ENCODE measurements around the gene SLC27A3. TPM values are rescaled to one million over a fixed set of nuclear protein-coding genes. Genes with fewer than 3 reads are reported as not detected.
A peak's percentile ranks its signal among the peaks of the same experiment; 100 is the strongest.

Gene SLC27A3
- total RNA-seq, 2 experiments from 2014 or later, result 5.9 to 9.3 TPM

DNA sequence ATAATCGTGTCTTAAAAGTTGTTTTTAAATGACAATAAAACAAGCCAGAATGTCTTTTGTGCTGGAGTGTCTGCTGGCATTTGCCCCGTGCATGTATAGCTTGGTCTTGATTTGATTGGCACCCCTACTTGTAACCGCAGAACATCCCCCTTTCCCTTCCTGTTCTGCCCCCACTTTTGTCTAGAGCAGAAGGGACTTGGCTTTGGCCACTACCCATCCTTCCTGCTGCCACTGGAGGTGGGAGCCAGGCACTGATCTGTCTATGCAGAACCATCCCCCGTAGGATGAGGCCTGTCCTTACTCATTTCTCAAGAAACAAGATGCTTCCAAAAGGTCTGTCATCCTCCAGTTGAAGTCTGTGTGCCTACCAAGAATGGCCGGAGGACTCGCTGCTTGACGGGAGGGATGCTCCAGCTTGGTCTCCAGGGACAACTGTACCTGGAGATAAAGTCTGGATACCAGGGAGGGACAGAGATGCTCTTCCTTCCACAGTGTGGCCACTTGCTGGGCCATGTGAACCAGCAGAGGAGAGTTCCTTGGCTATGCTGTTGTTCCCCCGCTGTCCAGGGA lies 1.1 kb upstream of the SLC27A3 start:
- ChIA-PET POLR2A (no interaction called here), CTCF (interaction anchor here (0.7 to 1.1 kb wide), 2 partner anchors 102 to 230 kb away, joined by 3 to 6 read pairs; no protein-coding TSS in a partner anchor)
- DNase-seq, result no peak
- peaks cover 13% of the 10 kb centered on the region for H3K36me3 Mint-ChIP-seq (ENCODE audit: low read depth)
- no peak overlapping the region for H3K27ac Mint-ChIP-seq
- H3K4me3 Mint-ChIP-seq, result no peak overlapping the region
- intact Hi-C loops (cut with DNase I, micrococcal nuclease), result loop anchor here in 1 of 2 experiments (10.0 kb wide), 1 partner anchor 99 kb away; the partner anchor contains the start of genes ILF2 and NPR1
- H3K27me3 Mint-ChIP-seq, result no peaks in the 10 kb centered on the region
- ATAC-seq, result no peak
- H3K4me1 Mint-ChIP-seq, result peaks cover 14% of the 10 kb centered on the region
- H3K9me3 Mint-ChIP-seq (ENCODE audit: low read depth), result no peaks in the 10 kb centered on the region

DNA sequence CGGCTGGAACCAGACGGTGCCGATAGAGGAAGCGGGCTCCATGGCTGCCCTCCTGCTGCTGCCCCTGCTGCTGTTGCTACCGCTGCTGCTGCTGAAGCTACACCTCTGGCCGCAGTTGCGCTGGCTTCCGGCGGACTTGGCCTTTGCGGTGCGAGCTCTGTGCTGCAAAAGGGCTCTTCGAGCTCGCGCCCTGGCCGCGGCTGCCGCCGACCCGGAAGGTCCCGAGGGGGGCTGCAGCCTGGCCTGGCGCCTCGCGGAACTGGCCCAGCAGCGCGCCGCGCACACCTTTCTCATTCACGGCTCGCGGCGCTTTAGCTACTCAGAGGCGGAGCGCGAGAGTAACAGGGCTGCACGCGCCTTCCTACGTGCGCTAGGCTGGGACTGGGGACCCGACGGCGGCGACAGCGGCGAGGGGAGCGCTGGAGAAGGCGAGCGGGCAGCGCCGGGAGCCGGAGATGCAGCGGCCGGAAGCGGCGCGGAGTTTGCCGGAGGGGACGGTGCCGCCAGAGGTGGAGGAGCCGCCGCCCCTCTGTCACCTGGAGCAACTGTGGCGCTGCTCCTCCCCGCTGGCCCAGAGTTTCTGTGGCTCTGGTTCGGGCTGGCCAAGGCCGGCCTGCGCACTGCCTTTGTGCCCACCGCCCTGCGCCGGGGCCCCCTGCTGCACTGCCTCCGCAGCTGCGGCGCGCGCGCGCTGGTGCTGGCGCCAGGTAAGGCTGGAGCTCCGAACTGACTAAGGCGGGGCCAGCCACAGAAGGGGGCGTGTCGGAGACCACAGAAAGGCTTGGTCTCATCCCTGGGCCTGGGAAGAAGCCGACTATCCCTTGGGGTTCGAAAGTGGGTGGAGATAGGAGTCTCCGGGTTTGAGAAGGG lies 486 bp downstream of the SLC27A3 start:
- no peaks in the 10 kb centered on the region for H3K9me3 Mint-ChIP-seq (ENCODE audit: low read depth)
- ChIA-PET POLR2A (interaction anchor here (0.6 to 1.6 kb wide), 3 partner anchors 9 to 215 kb away, joined by 3 to 13 read pairs (median 3); partner anchors contain the start of gene JTB), CTCF (interaction anchor here (0.9 to 1.6 kb wide), 6 partner anchors 25 to 240 kb away, joined by 4 to 7 read pairs (median 5); partner anchors contain the start of genes JTB and S100A6)
- intact Hi-C loops (cut with DNase I, micrococcal nuclease), result loop anchor here in 1 of 2 experiments (10.0 kb wide), 1 partner anchor 101 kb away; the partner anchor contains the start of genes ILF2 and NPR1
- ATAC-seq (peak; percentile 73), DNase-seq (peak; percentile 76)
- no peak overlapping the region for H3K27ac Mint-ChIP-seq
- H3K27me3 Mint-ChIP-seq, result no peaks in the 10 kb centered on the region
- peaks cover 14% of the 10 kb centered on the region for H3K4me1 Mint-ChIP-seq
- peaks cover 13% of the 10 kb centered on the region for H3K36me3 Mint-ChIP-seq (ENCODE audit: low read depth)
- H3K4me3 Mint-ChIP-seq, result peak overlapping the region; percentile 69

DNA sequence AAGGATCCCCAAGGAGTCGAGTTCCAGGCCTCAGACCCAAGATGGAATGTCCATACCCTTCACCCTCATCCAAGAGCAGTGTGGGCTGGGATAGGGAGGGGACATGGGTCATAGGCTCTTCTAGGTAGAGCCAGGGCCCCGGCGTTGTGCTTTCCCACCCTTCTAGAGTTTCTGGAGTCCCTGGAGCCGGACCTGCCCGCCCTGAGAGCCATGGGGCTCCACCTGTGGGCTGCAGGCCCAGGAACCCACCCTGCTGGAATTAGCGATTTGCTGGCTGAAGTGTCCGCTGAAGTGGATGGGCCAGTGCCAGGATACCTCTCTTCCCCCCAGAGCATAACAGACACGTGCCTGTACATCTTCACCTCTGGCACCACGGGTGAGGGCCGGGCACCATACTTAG lies 1.1 kb downstream of the SLC27A3 start:
- Mint-ChIP-seq H3K36me3 (ENCODE audit: low read depth) (peaks cover 11% of the 10 kb centered on the region), H3K4me3 (peak overlapping the region; percentile 69), H3K4me1 (peaks cover 14% of the 10 kb centered on the region), H3K27ac (no peak overlapping the region), H3K9me3 (ENCODE audit: low read depth) (no peaks in the 10 kb centered on the region), H3K27me3 (no peaks in the 10 kb centered on the region)
- ChIA-PET POLR2A (interaction anchor here (0.6 to 1.6 kb wide), 2 partner anchors 9 to 201 kb away, joined by 3 to 13 read pairs; partner anchors contain the start of gene JTB), CTCF (interaction anchor here (1.0 to 1.6 kb wide), 3 partner anchors 26 to 241 kb away, joined by 4 to 7 read pairs (median 6); partner anchors contain the start of gene S100A6)
- ATAC-seq (no peak), DNase-seq (no peak)
- intact Hi-C loops (cut with DNase I, micrococcal nuclease), result loop anchor here in 1 of 2 experiments (10.0 kb wide), 1 partner anchor 102 kb away; the partner anchor contains the start of genes ILF2 and NPR1

DNA sequence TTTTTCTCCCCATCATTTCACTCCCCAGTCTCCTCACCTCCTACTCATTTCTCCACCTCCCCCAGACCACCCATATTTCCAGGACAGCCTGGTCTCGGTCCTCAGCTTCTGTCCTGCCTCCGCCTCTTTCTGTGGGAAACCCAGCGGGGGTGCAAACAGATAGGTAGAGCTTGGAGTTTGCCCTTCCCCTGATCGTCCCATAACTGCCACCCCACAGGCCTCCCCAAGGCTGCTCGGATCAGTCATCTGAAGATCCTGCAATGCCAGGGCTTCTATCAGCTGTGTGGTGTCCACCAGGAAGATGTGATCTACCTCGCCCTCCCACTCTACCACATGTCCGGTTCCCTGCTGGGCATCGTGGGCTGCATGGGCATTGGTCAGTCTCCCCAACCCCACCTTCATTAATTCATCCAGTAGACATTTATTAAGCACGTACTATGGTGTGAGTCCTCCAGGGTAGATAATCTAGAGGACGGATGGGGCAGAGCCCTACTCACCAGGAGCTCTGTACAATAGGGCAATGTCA lies 1.7 kb downstream of the SLC27A3 start:
- Mint-ChIP-seq H3K36me3 (ENCODE audit: low read depth) (peaks cover 11% of the 10 kb centered on the region), H3K27ac (no peak overlapping the region), H3K4me1 (peaks cover 14% of the 10 kb centered on the region), H3K4me3 (no peak overlapping the region), H3K9me3 (ENCODE audit: low read depth) (no peaks in the 10 kb centered on the region), H3K27me3 (no peaks in the 10 kb centered on the region)
- ChIA-PET CTCF (interaction anchor here (0.6 kb wide), 1 partner anchor 56 kb away, joined by 3 read pairs; no protein-coding TSS in a partner anchor), POLR2A (no interaction called here)
- ATAC-seq, result no peak
- intact Hi-C loops (cut with DNase I, micrococcal nuclease), result loop anchor here in 1 of 2 experiments (10.0 kb wide), 1 partner anchor 102 kb away; the partner anchor contains the start of genes ILF2 and NPR1
- no peak for DNase-seq

GRCh38 chr1:153777648-153778047 lies 2.4 kb downstream of the SLC27A3 start:
- Mint-ChIP-seq H3K9me3 (ENCODE audit: low read depth) (no peaks in the 10 kb centered on the region), H3K27ac (no peak overlapping the region), H3K36me3 (ENCODE audit: low read depth) (peaks cover 11% of the 10 kb centered on the region), H3K4me3 (no peak overlapping the region), H3K4me1 (peaks cover 16% of the 10 kb centered on the region), H3K27me3 (no peaks in the 10 kb centered on the region)
- CTCF ChIA-PET, result interaction anchor here (0.7 to 0.8 kb wide), 2 partner anchors 233 to 245 kb away, joined by 3 read pairs; no protein-coding TSS in a partner anchor
- no peak for DNase-seq
- no peak for ATAC-seq
- intact Hi-C loops (cut with DNase I, micrococcal nuclease), result loop anchor here in 1 of 2 experiments (10.0 kb wide), 1 partner anchor 103 kb away; the partner anchor contains the start of genes ILF2 and NPR1
- POLR2A ChIA-PET, result no interaction called here

- H3K36me3 Mint-ChIP-seq (ENCODE audit: low read depth), result peaks cover 9% of the 10 kb centered on the region
- H3K27me3 Mint-ChIP-seq, result no peaks in the 10 kb centered on the region
- intact Hi-C loops (cut with DNase I, micrococcal nuclease), result loop anchor here in 1 of 2 experiments (10.0 kb wide), 1 partner anchor 103 kb away; the partner anchor contains the start of genes ILF2 and NPR1
- no peak for DNase-seq
- peaks cover 20% of the 10 kb centered on the region for H3K4me1 Mint-ChIP-seq
- no peak overlapping the region for H3K4me3 Mint-ChIP-seq
- H3K27ac Mint-ChIP-seq, result no peak overlapping the region
- no peak for ATAC-seq
- no peaks in the 10 kb centered on the region for H3K9me3 Mint-ChIP-seq (ENCODE audit: low read depth)
- ChIA-PET CTCF (interaction anchor here (0.7 to 0.8 kb wide), 3 partner anchors 234 to 248 kb away, joined by 3 read pairs; no protein-coding TSS in a partner anchor), POLR2A (no interaction called here)
These were observed 3.0 kb downstream of the SLC27A3 start for GRCh38 chr1:153778051-153778823.

- ATAC-seq, result no peak
- Mint-ChIP-seq H3K27ac (no peak overlapping the region), H3K4me3 (no peak overlapping the region), H3K36me3 (ENCODE audit: low read depth) (peaks cover 9% of the 10 kb centered on the region), H3K4me1 (peaks cover 23% of the 10 kb centered on the region), H3K9me3 (ENCODE audit: low read depth) (no peaks in the 10 kb centered on the region), H3K27me3 (no peaks in the 10 kb centered on the region)
- ChIA-PET CTCF (interaction anchor here (0.7 kb wide), 1 partner anchor 248 kb away, joined by 3 read pairs; no protein-coding TSS in a partner anchor), POLR2A (no interaction called here)
- intact Hi-C loops (cut with DNase I, micrococcal nuclease), result loop anchor here in 1 of 2 experiments (10.0 kb wide), 1 partner anchor 104 kb away; the partner anchor contains the start of genes ILF2 and NPR1
- no peak for DNase-seq
These were observed 3.8 kb downstream of the SLC27A3 start for GRCh38 chr1:153778824-153779519.

DNA sequence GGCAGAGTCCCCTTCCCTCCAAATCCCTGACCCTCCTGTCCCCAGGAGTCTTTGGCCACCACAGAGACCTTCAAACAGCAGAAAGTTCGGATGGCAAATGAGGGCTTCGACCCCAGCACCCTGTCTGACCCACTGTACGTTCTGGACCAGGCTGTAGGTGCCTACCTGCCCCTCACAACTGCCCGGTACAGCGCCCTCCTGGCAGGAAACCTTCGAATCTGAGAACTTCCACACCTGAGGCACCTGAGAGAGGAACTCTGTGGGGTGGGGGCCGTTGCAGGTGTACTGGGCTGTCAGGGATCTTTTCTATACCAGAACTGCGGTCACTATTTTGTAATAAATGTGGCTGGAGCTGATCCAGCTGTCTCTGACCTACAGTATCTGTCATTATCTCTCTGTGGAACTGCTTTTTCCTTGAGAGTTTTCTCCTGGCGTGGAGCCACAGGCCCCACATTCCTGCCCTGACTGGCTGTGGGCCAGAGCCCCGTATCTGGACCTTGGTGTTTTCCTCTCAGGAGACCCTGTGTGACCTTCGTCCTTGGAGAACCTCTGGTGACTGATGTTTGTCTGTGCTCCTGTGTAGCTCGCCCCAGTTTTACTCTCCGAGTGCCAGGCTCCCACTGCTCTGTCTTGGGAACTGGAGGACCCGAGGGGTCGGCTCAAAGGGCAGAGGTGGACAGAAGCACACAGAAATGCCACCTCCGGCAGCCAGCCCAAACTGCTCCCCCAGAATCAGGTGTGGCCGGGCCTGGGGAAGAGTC lies 4.8 kb downstream of the SLC27A3 start:
- Mint-ChIP-seq H3K4me1 (peaks cover 19% of the 10 kb centered on the region), H3K27me3 (no peaks in the 10 kb centered on the region), H3K27ac (no peak overlapping the region), H3K9me3 (ENCODE audit: low read depth) (no peaks in the 10 kb centered on the region), H3K4me3 (no peak overlapping the region), H3K36me3 (ENCODE audit: low read depth) (no peaks in the 10 kb centered on the region)
- ATAC-seq, result no peak
- DNase-seq, result no peak
- intact Hi-C loops (cut with DNase I, micrococcal nuclease), result loop anchor here in 1 of 2 experiments (10.0 kb wide), 1 partner anchor 105 kb away; the partner anchor contains the start of genes ILF2 and NPR1
- ChIA-PET CTCF (interaction anchor here (0.5 kb wide), 1 partner anchor 26 kb away, joined by 3 read pairs; no protein-coding TSS in a partner anchor), POLR2A (no interaction called here)

GRCh38 chr1:153780551-153780950 lies 5.3 kb downstream of the SLC27A3 start:
- POLR2A ChIA-PET, result no interaction called here
- intact Hi-C loops (cut with DNase I, micrococcal nuclease), result no loop called here
- Mint-ChIP-seq H3K27me3 (no peaks in the 10 kb centered on the region), H3K9me3 (ENCODE audit: low read depth) (no peaks in the 10 kb centered on the region), H3K27ac (no peak overlapping the region), H3K4me3 (no peak overlapping the region), H3K36me3 (ENCODE audit: low read depth) (no peaks in the 10 kb centered on the region), H3K4me1 (peaks cover 19% of the 10 kb centered on the region)
- DNase-seq (no peak), ATAC-seq (no peak)
- CTCF ChIA-PET, result interaction anchor here (0.5 to 0.7 kb wide), 2 partner anchors 16 to 26 kb away, joined by 3 to 4 read pairs; no protein-coding TSS in a partner anchor

All from activated CD4-positive, alpha-beta T cell treated with anti-CD3 and anti-CD28 coated beads for 36 hours (primary cell).